OCI-LY7 (cell line): Measurements from ENCODE around the gene UNKL.

Source experiments
- CTCF ChIP-seq: fragments of 200-600 bp; sonication (generic); conservative IDR thresholded peaks from 2 replicates; pipeline ENCODE4 v1.5.1; 2014; ENCODE audit warnings: mild to moderate bottlenecking, antibody characterized with exemption, low read length, moderate library complexity, mixed read lengths
- EZH2phosphoT487 ChIP-seq: fragments of 200-600 bp; sonication (generic); IDR thresholded peaks from 2 replicates; pipeline ENCODE4 v1.6.1; 2018; ENCODE audit warnings: low read depth, borderline replicate concordance, mild to moderate bottlenecking, mixed run types, antibody characterized with exemption, low read length, moderate library complexity, mixed read lengths

- TF ChIP-seq CTCF (no peak), EZH2phosphoT487 (no peak)
These were observed 58.9 kb downstream of the UNKL start for GRCh38 chr16:1355591-1355990.
